Measurements from ENCODE around the gene DRG1. TPM values are rescaled to one million over a fixed set of nuclear protein-coding genes. Genes with fewer than 3 reads are reported as not detected.

The DRG1 gene
- total RNA-seq, 8 experiments from 2014 or later, result 56.4 to 84.8 (median 67.7) TPM

Other genes starting within 250 kb of the DRG1 start
- gene RNF185, start 239.4 kb upstream of the DRG1 start, total RNA-seq, result 10 to 100 TPM; 15.9 to 34.7 (median 18.1) TPM
- gene LIMK2, start 187.3 kb upstream of the DRG1 start, total RNA-seq, result 10 to 100 TPM; 10.1 to 58.5 (median 26.3) TPM
- 10 to 100 TPM in 1 of 8 experiments, 1 to 10 TPM in 7; 2.4 to 15.9 (median 5.6) TPM for gene PIK3IP1, start 107.1 kb upstream of the DRG1 start, total RNA-seq
- 10 to 100 TPM in 7 of 8 experiments, 1 to 10 TPM in 1; 4.7 to 69.6 (median 31.9) TPM for gene PATZ1, start 53.3 kb upstream of the DRG1 start, total RNA-seq
- gene EIF4ENIF1, start 90.2 kb downstream of the DRG1 start, total RNA-seq, result 10 to 100 TPM; 10.5 to 30.0 (median 24.7) TPM
- gene SFI1, start 96.9 kb downstream of the DRG1 start, total RNA-seq, result 10 to 100 TPM in 7 of 8 experiments, 1 to 10 TPM in 1; 5.2 to 23.1 (median 14.4) TPM

Data from motor neuron (in vitro differentiated cells).